HL-60/S4 treated with phorbol 12-myristate 13-acetate at 8.2 ng/mL for 4 days and 3 days (cell line): ENCODE results near the gene AQP4.

Experiments used
- in situ Hi-C: fragments of 300-500 bp; cut with MboI; formaldehyde crosslinking; loops from 2 replicates; pipeline ENCODE4 v1.15.0; 2022; ENCODE audit warnings: low sequenced_read_pairs

Gene AQP4

DNA sequence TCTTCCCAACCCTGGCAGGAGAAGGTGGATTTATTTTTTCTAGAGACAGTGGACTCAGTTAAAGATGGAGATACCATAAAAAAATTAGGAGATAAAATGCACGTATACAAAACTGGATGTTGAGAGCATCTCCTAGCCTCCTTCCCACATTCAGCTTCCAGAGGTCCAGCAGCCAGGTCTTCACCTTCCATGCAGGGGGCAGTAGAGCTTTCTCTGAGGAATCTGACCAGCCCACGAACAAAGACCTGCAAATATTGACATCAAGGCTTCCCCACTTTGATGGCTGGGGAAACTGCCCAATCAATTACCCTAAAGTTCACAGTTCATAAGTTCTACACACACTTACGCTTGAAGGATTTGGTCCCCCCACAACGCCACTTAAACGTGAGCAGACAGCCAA lies 24.5 kb downstream of the AQP4 start:
- in situ Hi-C loops, result no loop called here

DNA sequence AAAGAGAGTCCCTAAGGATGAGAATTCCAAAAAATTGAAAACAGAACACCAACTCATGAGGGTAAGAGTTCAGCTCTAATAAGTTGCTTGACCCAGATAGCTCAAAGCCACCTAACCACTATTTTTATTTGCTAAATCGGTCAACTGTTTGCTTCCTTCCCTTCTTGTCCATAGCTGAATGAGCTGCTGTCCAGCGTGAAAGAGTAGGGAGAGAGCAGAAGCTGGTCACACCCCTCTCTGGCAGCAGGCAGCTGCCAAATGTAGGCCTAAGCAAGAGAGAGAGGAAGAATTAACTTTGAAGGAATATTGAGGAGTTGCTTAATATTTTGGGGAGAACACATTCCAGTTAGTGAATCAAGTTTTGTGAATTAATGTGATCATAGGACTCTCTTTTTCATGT lies 25.9 kb downstream of the AQP4 start:
- in situ Hi-C loops, result no loop called here

DNA sequence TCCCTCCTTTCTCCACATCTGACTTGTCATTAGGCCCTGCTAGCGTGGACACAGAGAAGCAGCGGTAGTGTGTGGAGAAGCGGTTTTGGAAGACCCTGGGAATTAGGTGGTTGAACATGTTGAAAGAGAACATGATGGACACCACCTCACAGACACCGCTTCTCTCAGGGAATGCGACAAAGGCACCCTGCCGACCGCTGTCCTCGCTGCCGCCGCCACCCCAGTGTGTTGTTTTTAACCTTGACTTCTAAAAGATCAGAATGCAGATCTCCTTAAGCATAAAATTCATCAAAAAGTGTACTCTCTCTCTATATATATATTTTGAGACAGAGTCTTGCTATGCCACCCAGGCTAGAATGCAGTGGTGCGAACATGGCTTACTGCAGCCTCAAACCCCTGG lies 33.2 kb downstream of the AQP4 start:
- in situ Hi-C loops, result no loop called here

DNA sequence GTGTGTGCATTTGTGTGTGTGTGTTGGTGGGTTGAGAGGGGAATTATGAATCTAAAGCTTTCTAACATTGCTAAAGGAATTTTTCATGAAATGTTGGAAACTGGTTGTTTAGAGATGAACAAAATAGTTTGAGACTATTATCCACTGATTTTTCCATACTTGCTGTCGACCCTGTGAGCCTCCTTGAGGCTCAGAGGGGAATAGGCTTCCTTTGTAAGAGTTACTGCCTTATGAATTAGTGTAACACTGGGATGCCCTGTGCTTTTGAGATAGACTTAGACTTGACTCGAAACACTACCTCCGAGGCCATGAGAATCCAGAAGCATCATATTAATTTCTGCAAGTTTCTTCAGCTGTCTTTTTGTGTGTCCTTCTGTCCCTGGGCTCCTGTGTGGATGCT lies 37.9 kb downstream of the AQP4 start:
- in situ Hi-C loops, result no loop called here

DNA sequence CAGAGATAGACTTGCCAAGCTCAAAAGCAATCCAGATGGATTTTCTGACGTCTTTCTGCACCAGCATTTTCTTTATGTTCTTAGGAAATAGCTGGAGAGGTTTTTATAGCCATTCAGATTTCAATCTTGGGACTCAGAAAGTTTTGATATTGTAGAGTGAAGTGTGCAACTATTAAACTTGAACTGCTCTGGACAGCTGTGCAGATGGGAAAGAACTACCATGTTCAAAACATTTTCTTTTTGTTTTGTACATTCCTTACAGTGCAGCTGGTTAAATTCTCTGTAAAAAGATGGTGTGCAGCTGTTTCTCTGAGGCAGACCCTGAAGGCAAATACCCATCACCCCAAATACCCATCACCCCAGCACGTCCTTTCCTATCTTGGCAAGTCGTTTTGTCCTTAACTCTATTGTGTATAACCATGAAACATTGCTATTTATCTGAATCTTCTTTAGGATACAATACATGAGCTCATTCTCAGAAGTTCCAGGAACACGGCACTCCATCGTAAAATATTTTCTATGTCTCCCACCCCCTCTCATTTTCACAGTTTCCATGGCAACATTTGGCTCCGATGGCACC lies 38.8 kb downstream of the AQP4 start:
- in situ Hi-C loops, result no loop called here

DNA sequence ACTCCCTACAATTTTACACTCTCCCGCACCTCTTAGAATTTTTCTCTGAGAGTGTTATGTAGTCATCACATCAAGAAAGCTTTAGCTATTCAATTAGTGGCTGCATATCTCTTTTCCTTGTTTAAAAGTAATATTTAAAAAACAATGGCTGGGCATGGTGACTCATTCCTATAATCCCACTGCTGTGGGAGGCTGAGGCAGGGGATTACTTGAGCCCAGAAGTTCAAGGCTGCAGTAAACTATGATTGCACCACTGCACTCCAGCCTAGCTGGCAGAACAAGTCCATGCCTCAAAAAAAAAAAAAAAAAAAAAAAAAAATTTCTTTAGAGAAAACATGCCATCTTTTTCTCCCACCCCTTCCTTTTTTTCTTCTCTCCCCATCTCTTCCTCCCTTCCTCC lies 44.3 kb downstream of the AQP4 start:
- in situ Hi-C loops, result no loop called here

DNA sequence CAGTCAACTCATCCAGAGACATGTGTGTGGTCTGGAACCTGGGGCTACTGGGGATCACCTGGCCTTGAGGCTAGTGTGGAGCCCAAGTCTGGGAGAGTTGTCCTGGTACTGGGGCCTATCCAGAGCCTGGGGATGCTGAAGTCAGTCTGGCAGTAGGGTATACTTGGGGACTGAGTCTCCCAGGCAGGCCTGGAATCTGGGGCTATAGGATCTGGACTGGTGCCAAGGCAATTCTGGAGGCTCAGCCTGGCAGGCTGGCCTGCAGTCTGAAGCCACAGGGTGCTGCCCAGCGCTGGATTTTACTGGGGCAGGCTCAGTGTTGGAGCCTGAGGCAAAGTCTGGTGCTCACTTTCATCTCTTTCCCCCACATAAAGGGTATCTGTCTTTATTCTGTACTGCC lies 46.5 kb downstream of the AQP4 start:
- in situ Hi-C loops, result no loop called here

DNA sequence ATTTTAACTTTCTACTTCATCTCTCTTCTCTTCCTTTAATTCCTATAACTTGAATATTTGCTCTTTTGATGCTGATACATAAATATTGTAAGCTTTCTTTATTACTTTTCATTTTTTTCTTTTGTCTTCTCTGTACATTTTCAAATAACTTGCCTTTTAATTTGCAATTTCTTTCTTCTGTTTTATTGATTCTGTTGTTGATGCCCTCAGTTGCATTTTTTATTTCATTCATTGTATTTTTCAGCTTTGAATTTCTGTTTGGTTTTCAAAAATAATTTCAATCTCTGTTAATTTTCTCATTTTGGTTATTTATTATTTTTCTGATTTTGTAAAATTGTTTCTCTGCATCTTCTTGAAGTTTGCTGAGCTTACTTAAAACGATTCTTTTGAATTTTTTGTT lies 47.0 kb downstream of the AQP4 start:
- in situ Hi-C loops, result no loop called here

DNA sequence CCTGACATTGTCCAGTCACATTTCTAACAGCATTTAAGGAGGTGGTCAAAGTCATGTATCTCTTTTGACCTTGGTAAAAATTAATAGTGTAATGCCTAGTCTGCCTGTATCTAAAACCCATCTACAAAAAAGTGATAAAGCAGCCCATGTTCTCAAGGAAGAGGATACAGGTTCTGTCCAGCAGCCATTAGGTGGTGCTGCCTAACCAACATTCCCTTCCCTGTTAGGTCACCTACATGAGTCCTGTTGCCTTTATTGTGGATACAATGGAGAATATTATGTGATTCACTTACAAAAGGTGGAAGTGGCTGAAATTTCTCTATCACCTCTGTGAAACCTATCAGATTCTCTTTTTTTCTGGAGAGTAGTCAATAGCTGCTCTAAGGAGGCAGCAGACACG lies 52.5 kb downstream of the AQP4 start:
- in situ Hi-C loops, result no loop called here

DNA sequence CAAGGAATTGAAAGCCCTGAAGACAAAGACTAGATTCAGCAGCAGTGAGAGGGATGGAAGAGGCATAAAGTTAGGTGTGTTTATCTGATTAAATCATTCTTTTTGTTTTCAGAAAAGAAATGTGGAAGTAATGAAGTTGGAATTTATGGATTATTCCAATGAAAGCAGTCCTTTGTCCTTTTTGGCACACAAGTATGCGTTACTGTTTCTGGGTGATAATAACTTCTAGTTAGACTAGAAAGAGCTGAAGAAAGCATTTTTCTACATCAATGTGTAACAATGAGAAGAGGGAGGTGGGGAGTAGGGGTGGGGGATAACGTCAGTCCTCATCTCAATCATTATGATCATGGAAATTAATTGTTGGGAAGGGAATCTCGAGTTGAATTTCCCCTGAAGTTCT lies 53.0 kb downstream of the AQP4 start:
- in situ Hi-C loops, result no loop called here

DNA sequence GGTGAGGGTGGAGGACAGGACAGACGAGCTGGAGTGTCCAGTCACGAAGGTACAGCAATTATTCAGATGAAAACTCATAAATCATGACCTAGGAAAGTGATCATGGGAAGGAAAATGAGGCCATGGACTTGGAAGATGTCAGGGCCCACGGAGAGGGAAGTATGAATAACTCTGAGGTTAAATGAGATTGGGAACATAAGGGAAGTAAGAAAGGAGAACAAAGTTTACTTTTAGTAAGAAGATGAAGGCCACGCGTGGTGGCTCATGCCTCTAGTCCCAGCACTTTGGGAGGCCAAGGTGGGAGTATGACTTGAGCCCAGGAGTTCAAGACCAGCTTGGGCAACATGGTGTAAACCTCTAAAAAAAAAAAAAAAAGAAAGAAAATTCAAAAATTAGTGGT lies 56.2 kb downstream of the AQP4 start:
- in situ Hi-C loops, result no loop called here

DNA sequence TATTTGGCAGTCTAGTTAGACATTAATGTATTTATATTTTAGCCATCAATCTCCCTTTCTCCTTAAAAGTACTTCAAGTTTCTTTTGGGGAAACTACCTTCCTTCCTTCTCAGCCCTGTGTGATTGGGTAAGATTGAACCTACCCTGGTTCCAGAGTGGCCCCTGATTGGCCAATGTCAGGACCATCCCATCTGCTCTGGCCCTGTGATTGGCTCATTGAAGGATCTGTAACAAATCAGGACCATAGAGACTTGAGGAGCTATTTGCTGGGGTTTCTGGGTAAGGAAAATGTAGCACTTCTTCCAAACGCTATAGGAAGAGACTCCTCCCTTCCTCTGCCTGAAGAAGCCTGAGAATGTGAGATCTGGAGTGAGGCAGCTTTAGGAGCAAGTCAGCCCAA lies 59.3 kb downstream of the AQP4 start:
- in situ Hi-C loops, result no loop called here

DNA sequence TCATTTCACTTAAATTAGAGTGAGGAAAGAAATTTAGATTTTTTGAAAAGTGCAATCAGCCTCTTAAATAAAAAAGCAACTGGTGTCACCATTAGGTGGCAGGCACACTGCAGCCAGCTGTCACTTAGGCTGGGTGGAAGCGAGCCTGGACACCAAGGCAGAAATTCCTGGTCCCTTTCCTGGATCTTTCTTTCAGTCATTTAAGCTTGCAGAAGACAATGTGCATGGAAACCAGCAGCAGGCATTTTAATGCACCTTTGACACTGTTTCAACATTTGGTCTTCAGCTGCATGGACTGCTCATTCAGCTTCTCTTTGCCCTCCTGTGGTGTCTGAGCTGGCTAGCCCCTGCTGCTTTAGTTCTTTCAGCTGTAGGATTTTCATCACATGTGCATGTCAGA lies 61.0 kb downstream of the AQP4 start:
- in situ Hi-C loops, result no loop called here

DNA sequence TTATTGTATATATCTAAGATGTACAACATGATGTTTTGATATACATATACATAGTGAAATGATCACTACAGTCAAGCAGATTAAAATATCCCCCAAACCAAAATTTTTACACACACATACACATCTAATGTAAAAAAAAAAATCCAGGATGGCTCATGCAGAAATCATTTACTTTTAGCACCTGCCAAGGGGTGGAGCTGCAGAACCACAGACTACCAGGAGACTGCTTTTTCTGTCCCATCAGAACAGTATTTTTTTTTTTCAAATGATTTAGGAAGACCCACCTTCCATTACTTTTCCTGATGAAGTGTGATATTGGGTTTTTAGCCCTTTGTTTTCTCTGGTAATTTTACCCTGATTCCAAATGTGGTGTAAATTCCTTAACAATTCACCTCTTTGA lies 61.9 kb downstream of the AQP4 start:
- in situ Hi-C loops, result no loop called here

DNA sequence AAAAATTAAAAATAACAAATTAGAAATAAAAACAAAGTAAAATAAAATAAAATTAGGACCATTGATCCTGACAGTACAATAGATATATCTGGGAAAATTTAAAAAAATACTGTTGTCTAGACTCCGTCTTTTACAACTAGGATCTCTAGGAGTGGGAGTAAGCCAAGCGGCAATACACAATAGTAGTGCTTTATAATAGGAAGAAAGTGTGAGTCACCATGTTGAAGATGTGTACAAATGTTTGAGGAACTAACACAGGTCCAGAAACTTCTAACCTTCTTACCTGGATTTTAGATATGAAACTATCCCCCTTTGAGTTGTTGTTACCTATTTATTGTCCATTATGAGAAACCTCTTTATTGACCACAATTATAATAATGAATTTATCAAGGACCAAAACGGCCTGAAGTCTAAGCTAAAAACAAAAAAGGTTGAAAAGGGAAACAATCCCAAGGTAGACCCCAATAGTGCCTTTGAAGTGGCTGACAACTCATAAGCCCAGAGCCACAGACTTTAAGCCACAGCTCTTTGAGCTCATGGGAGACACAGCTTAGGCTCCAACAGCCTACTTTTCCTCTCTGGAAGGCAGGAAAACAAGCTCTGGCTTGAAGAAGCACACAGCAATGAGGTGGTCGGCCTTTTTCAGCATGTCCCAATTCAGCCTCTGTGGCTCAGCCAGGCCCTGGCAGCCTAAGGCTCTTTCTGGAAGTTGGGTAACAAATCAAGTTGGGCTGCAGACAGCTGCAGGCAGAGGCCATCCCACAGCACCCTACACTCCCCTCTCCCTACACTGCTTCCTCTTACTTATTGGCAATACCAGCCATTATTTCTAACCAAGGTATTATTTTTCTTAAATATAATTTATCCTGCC lies 62.9 kb downstream of the AQP4 start:
- in situ Hi-C loops, result no loop called here
